OCI-LY1 (cell line): ENCODE measurements around the gene TSC22D4.

ENCODE experiments used
- EZH2 ChIP-seq: fragments of 200-600 bp; sonication (generic), shearing (Covaris generic); IDR thresholded peaks from 2 replicates; pipeline ENCODE4 v1.8.0; 2017; ENCODE audit warnings: borderline replicate concordance, mixed run types, mild to moderate bottlenecking, antibody characterized with exemption, low read length, moderate library complexity, mixed read lengths
- TF ChIP-seq, protein P1 (sequence below): fragments of 200-600 bp; sonication (generic), shearing (Covaris generic); IDR thresholded peaks from 2 replicates; pipeline ENCODE4 v1.5.1; 2017; ENCODE audit warnings: mild to moderate bottlenecking, antibody characterized with exemption, low read length, moderate library complexity, mixed read lengths

- TF ChIP-seq, protein P1, sequence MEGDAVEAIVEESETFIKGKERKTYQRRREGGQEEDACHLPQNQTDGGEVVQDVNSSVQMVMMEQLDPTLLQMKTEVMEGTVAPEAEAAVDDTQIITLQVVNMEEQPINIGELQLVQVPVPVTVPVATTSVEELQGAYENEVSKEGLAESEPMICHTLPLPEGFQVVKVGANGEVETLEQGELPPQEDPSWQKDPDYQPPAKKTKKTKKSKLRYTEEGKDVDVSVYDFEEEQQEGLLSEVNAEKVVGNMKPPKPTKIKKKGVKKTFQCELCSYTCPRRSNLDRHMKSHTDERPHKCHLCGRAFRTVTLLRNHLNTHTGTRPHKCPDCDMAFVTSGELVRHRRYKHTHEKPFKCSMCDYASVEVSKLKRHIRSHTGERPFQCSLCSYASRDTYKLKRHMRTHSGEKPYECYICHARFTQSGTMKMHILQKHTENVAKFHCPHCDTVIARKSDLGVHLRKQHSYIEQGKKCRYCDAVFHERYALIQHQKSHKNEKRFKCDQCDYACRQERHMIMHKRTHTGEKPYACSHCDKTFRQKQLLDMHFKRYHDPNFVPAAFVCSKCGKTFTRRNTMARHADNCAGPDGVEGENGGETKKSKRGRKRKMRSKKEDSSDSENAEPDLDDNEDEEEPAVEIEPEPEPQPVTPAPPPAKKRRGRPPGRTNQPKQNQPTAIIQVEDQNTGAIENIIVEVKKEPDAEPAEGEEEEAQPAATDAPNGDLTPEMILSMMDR: no peak
- TF ChIP-seq EZH2: no peak
Observed at GRCh38 chr7:100515072-100515532, 36.1 kb upstream of the TSC22D4 start.
